Measurements from ENCODE around the gene GAS2. TPM values are rescaled to one million over a fixed set of nuclear protein-coding genes. Genes with fewer than 3 reads are reported as not detected.

The GAS2 gene
- total RNA-seq, 4 donors from 2014 or later = 5.8 to 10.7 (median 8.7) TPM

GRCh38 chr11:22859756-22860155 is 193.3 kb downstream of the GAS2 start:
- DNase-seq = no peak

GRCh38 chr11:22860241-22860640 is 193.8 kb downstream of the GAS2 start, which contains the start of gene CCDC179:
CCDC179 (minus strand) TSS chr11:22860474; CDS start chr11:22860421, 53 bp downstream.
- Histone ChIP-seq H3K4me1 (no peaks in the 10 kb centered on the region), H3K36me3 (no peaks in the 10 kb centered on the region), H3K27me3 (no peaks in the 10 kb centered on the region), H3K27ac (no peak within 1 kb of the TSS), H3K4me3 (no peak within 1 kb of the TSS), H3K9me3 (no peaks in the 10 kb centered on the region)
- DNase-seq = no peak
- TF ChIP-seq POLR2A (IDR thresholded peaks at IDR 0.05) (no peak), CTCF (IDR thresholded peaks at IDR 0.05) (no peak)

More at GRCh38 chr11:22859756-22860155, 193.3 kb downstream of the GAS2 start:
- Histone ChIP-seq H3K4me3 (no peak overlapping the region), H3K36me3 (no peaks in the 10 kb centered on the region), H3K27me3 (no peaks in the 10 kb centered on the region), H3K27ac (no peak overlapping the region), H3K9me3 (no peaks in the 10 kb centered on the region), H3K4me1 (no peaks in the 10 kb centered on the region)
- TF ChIP-seq CTCF (IDR thresholded peaks at IDR 0.05) (no peak), POLR2A (IDR thresholded peaks at IDR 0.05) (no peak)

Small RNAs within 50 kb of the gene (small RNA-seq; reads per million reads assigned to genes)
- gene RNA5SP338 = 0 reads per million in 2 donors

Other genes starting within 250 kb of the GAS2 start
- gene FANCF, start 40.8 kb upstream of the GAS2 start, total RNA-seq = 10 to 100 TPM in 3 of 4 donors, 1 to 10 TPM in 1; 10.0 to 11.6 (median 11.4) TPM
- 10 to 100 TPM in 3 of 4 donors, 1 to 10 TPM in 1; 9.5 to 13.4 (median 12.0) TPM for gene SVIP, start 163.2 kb downstream of the GAS2 start, total RNA-seq
- gene CCDC179, start 193.9 kb downstream of the GAS2 start, total RNA-seq = not detected

Data from Peyer's patch (tissue), 4 donors.